Left ventricle myocardium inferior (tissue), 1 donor: ENCODE data around the gene PERCC1. TPM values are rescaled to one million over a fixed set of nuclear protein-coding genes. Genes with fewer than 3 reads are reported as not detected.

ENCODE experiments used
- DNase-seq: peaks from one replicate; pipeline ENCODE4 v3.0.0-alpha.2; 2020
- H3K27ac ChIP-seq: fragments of 200-600 bp; replicated peaks from 2 replicates; pipeline ENCODE4 v1.8.0; 2021
- H3K27me3 ChIP-seq: fragments of 200-600 bp; 2 replicates; pipeline ENCODE4 v1.8.0; 2021; ENCODE audit warnings: low read depth
- H3K36me3 ChIP-seq: fragments of 200-600 bp; 2 replicates; pipeline ENCODE4 v1.8.0; 2021
- H3K4me1 ChIP-seq: fragments of 200-600 bp; 2 replicates; pipeline ENCODE4 v1.8.0; 2021
- H3K4me3 ChIP-seq: fragments of 200-600 bp; 2 replicates; pipeline ENCODE4 v1.8.0; 2021; ENCODE audit warnings: mild to moderate bottlenecking, moderate library complexity
- H3K9me3 ChIP-seq: fragments of 200-600 bp; replicated peaks from 2 replicates; pipeline ENCODE4 v1.8.0; 2021
- intact Hi-C: fragments of 100-400 bp; cut with micrococcal nuclease; formaldehyde crosslinking; loops from one replicate; pipeline ENCODE4 v1.11.0; 2022
- total RNA-seq: library from RNA; stranded (reverse); fragmentation: NEBNext Ultra II Directional; extraction: Animal tissue kit (Norgen Biotek cat#: 25700); gene quantifications from one replicate; pipeline ENCODE4 v1.2.1, GENCODE V29; 2021
- TF ChIP-seq, protein P1 (sequence below): fragments of 200-600 bp; IDR thresholded peaks from 2 replicates; pipeline ENCODE4 v1.8.0; 2021; ENCODE audit warnings: antibody characterized with exemption, mild to moderate bottlenecking, borderline replicate concordance
- donor health status: DM: no; HTN: yes; CAD: no; lungs with severe emphysema.

PERCC1 gene
- total RNA-seq, 1 donor from 2014 or later, result not detected

DNA sequence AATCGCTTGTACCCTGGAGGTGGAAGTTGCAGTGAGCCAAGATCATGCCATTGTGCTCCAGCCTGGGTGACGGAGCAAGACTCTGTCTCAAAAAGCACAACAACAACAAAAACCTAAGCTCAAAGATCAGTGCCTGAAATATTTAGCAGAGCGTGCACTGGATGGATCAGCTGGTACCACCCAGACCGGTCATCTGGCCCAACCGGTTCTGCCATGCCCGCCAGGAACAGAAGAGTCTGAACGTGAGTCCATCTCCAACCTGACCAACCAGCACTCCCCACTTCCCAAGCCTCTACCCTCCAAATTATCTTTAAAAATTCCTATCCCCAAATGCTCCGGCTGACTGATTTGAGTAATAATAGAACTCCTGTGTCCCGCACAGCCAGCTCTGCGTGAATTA lies 8.8 kb upstream of the PERCC1 start:
- intact Hi-C loops, result no loop called here
- Histone ChIP-seq H3K27ac (no peak overlapping the region), H3K27me3 (no peaks in the 10 kb centered on the region), H3K36me3 (peaks cover 7% of the 10 kb centered on the region), H3K4me1 (peaks cover 38% of the 10 kb centered on the region), H3K9me3 (no peaks in the 10 kb centered on the region), H3K4me3 (no peak overlapping the region)
- TF ChIP-seq, protein P1, sequence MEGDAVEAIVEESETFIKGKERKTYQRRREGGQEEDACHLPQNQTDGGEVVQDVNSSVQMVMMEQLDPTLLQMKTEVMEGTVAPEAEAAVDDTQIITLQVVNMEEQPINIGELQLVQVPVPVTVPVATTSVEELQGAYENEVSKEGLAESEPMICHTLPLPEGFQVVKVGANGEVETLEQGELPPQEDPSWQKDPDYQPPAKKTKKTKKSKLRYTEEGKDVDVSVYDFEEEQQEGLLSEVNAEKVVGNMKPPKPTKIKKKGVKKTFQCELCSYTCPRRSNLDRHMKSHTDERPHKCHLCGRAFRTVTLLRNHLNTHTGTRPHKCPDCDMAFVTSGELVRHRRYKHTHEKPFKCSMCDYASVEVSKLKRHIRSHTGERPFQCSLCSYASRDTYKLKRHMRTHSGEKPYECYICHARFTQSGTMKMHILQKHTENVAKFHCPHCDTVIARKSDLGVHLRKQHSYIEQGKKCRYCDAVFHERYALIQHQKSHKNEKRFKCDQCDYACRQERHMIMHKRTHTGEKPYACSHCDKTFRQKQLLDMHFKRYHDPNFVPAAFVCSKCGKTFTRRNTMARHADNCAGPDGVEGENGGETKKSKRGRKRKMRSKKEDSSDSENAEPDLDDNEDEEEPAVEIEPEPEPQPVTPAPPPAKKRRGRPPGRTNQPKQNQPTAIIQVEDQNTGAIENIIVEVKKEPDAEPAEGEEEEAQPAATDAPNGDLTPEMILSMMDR, result no peak
- no peak for DNase-seq

DNA sequence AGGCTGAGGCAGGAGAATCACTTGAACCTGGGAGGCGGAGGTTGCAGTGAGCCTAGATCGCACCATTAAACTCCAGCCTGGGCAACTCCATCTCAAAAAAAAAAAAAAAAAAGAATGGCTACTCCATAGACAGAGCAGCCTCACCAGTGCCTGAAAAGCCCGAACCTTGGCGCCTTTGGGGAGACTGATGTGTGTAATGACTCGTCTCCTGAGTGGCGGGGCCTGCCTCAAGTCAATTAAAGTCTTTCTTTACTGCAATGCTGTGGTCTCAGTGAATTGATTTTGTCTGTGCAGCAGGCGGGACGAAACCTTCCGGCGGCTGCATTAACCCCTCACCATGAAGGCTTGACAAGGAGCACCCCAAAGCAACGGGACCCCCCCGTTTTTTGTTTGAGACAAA lies 6.8 kb upstream of the PERCC1 start:
- no peaks in the 10 kb centered on the region for H3K36me3 ChIP-seq
- no peaks in the 10 kb centered on the region for H3K9me3 ChIP-seq
- DNase-seq, result no peak
- TF ChIP-seq, protein P1, result no peak
- peaks cover 31% of the 10 kb centered on the region for H3K4me1 ChIP-seq
- H3K4me3 ChIP-seq, result no peak overlapping the region
- no peaks in the 10 kb centered on the region for H3K27me3 ChIP-seq
- intact Hi-C loops, result no loop called here
- H3K27ac ChIP-seq, result no peak overlapping the region

DNA sequence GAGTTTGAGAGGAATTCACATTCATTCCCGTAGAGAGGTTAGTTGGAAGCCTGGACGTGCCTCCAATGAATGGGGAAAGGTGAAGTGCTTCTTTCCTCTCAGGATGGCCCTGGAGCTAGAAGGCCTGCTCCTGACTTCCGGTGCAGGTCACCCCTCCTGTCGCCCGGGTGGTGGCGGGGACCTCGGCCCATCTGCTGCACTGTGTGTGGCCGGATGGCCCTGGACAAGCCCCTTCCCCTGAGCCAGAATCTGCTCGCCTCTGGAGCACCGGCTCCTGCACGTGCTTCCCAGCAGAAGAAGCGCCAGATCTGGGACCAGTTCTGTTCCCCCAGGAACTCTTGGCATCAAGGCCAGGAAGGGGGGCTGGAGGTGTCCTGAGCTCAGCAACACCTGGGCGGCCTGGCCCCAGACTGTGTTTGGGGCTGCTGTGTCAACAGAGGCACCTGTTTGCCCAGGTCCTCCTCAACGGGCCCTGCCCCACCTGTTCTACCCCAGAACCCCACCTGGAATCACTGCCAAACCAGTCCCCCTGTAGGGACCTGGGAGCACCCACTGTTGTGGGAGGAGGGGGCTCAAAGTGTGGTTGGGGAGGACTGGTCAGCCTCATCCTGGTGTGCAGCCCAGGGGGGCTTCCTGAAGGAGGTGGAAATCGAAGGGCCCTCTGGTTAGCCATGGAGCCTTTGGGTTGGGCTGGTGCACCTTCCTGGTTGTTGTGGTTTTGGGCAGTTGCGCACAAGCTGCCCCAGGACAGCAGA lies 5.1 kb upstream of the PERCC1 start:
- Histone ChIP-seq H3K27me3 (no peaks in the 10 kb centered on the region), H3K4me3 (no peak overlapping the region), H3K4me1 (peaks cover 16% of the 10 kb centered on the region), H3K27ac (no peak overlapping the region), H3K9me3 (no peaks in the 10 kb centered on the region), H3K36me3 (no peaks in the 10 kb centered on the region)
- TF ChIP-seq, protein P1, result no peak
- DNase-seq, result no peak
- intact Hi-C loops, result no loop called here

DNA sequence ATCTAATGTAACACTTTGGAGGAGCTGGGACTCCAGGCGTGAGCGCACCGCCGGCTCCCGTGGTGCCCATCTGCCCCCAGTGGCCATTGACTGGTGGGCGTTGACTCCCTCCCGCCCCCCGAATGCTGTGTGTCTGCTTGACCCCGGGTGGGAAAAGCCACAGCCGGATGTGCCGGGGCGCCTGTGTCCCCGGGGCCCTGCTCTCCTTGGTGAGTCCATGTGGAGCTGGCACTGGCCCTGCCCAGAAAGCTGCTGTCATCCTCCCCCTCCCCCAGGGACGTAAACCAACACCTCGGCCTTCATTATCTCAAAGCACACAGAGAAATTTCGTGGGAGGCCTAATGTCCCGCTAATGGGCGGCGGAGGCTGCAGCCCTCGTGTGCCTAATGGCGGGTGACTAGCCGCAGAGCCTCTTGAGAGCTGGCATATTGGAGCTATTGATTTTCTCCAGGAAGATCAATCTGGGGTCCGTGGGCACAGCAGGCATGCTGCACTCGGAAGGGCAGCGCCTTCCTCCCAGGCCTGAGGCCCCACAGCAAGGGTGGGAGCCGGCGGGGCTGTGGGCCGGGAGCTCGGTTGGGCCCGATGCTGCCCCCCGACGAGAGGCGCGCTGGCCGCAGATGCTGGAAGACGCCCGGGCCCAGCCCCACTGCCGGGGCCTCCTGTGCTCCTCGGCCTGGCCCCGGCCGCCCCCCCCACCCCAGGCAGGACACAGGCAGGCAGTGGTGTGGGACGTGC lies 4.0 kb upstream of the PERCC1 start:
- H3K27me3 ChIP-seq, result no peaks in the 10 kb centered on the region
- no peaks in the 10 kb centered on the region for H3K36me3 ChIP-seq
- intact Hi-C loops, result no loop called here
- peaks cover 10% of the 10 kb centered on the region for H3K4me1 ChIP-seq
- H3K4me3 ChIP-seq, result no peak overlapping the region
- no peak overlapping the region for H3K27ac ChIP-seq
- H3K9me3 ChIP-seq, result no peaks in the 10 kb centered on the region
- TF ChIP-seq, protein P1, result no peak
- no peak for DNase-seq

DNA sequence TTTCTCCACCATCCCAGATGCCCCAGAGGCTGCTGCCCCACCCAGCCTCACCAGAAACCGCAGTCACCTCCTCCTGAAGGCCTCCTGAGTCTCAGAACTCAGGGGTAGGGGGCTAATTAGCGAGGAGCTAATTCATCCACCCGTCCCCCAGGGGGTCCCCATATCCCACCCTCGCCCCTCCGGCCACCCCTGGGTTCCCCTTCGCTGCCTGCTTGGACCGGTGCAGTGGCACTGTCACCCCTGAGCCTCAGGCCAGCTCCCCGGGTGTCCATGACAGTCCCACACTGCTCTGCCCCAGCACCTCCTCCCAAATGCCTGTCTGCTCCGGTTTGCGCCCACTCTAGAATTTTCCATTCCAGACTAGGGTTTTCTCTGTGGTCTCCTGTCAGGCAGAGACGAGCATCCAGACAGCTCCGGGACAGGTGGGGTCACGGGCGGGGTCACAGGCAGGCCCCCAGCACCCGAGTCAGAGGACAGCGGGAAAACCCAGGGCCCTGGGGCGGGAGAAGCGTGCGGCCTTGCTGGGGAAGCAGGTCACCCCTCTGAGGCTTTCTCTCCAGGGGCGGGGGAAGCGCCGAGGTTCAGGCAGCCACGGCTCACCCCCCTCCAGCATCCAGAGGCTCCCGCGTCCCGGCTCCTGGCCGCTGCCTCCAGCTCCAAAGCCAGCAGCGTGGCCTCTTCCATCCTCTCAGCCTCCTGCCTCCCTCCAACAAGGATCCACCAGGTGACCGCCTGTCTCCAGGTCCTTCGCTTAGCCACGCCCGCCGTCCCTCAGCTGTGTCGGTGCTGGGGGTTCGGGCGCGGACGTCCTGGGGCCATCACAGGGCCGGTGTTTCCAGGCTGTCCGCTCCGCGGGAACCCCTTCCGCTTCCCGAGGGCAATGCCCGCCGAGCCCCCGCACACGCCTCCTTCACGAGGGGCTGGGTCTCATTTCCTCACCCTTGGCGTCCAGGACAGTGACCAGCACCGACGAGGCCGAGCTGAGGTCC lies 3.1 kb upstream of the PERCC1 start:
- no peaks in the 10 kb centered on the region for H3K27me3 ChIP-seq
- DNase-seq, result no peak
- H3K27ac ChIP-seq, result no peak overlapping the region
- TF ChIP-seq, protein P1, result no peak
- H3K36me3 ChIP-seq, result no peaks in the 10 kb centered on the region
- H3K9me3 ChIP-seq, result no peaks in the 10 kb centered on the region
- H3K4me3 ChIP-seq, result peak overlapping the region; percentile 24
- peaks cover 11% of the 10 kb centered on the region for H3K4me1 ChIP-seq
- intact Hi-C loops, result no loop called here
